GM18907 (cell line): ENCODE results near the gene QSOX2.
"Not testable (repeated sequence)": the region's sequence is repeated elsewhere in the genome, so short reads cannot be mapped to it uniquely, and the experiment has no call there.

ENCODE experiments used
- ATAC-seq: cut with Tn5 transposase; IDR thresholded peaks from one replicate; pipeline ENCODE4 v1.9.1; 2021; ENCODE audit warnings: mild to moderate bottlenecking, moderate library complexity; ENCODE audit not compliant: unreplicated experiment

The QSOX2 gene

DNA sequence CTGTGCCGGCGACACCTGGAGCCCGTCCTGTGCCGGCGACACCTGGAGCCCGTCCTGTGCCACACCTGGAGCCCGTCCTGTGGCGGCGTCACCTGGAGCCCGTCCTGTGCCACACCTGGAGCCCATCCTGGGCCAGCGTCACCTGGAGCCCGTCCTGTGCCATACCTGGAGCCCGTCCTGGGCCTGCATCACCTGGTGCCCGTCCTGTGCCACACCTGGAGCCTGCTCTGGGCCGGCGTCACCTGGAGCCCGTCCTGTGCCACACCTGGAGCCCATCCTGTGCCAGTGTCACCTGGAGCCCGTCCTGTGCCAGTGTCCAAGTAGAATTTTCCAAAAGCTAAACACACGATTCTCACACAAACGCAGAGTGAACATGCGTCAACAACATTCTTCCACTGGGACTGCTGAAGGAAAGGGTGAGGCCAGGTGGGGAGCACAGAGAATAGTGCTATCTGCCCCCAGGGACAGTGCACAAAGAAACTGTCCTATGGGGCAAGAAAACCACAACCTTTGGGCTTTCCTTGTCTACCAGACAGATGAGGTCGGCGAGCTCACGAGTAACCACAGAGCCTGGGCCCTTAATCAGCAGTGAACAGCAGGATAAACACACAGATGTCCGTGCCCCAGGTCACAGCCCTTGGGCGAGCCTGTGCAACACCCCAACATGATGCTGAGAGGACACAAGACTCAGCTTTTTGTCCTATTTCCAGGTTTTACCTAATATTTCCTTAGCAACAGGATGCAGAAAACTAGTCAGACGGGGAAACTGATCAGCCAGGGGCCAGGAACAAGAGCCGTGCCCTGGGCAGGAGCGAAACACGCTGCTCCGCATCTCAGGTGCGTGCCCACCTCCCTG, 7.9 kb downstream of the QSOX2 start:
- no peak for ATAC-seq

GRCh38 chr9:136236471-136237410, 8.9 kb downstream of the QSOX2 start:
- ATAC-seq = not testable (repeated sequence)

DNA sequence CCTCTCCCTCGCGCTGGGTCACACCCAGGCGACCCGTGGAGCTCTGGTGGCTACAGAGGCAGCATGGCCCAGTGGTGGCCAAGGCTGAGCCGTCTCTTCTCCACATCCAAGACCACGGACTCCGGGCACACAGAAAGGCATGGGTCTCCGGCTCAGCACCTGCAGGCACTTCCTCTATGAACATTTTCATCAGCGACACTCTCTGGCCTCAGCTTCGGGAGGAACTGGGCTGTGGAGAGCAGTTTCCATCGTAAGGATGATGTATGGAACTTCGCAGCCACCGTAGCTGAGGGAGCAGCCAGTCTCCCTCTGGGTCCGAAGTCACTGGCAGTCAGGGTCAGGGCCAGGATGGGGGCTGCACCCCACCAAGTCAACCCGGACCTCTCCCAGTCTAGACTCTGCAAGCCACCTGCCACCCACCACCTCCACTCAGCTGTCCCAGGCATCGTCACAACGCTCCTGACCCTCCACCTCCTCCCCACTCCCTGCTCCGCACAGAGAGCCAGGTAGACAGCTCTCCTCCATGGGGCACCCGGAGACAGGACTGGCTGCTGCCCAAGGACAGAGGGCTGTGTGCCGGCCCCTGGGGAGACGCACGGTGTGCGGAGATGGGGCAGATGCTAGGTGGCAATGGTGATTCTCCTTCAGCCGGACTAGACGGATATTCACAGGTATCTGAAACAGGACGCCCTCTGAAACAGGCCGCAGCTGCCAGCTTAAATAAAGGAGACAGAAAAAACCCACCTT, 9.7 kb downstream of the QSOX2 start:
- no peak for ATAC-seq

DNA sequence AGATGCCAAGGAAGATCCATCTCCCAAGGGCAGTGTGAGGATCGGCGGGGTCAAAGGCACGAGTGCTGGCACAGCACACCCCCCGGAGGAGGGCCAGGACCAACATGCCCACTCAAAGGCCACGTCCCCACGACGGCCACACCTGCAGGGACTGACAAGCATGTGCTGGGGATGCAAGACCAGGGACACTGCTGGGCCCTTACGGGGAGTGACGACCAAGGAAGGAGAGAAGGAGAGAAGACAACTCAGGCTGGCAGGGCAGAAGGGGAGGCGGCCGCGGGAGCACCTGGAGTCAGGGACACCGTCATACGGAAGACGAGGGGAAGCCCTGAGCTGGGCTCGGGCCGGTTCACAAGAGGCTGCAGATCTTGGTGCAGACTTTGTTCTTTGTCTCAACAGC, 10.4 kb downstream of the QSOX2 start:
- no peak for ATAC-seq

GRCh38 chr9:136234597-136234996, 11.0 kb downstream of the QSOX2 start:
- ATAC-seq = no peak

GRCh38 chr9:136233868-136234267, 11.7 kb downstream of the QSOX2 start:
- ATAC-seq = no peak

GRCh38 chr9:136233411-136233810, 12.2 kb downstream of the QSOX2 start:
- ATAC-seq = no peak

- no peak for ATAC-seq
Observed at GRCh38 chr9:136232969-136233368, 12.6 kb downstream of the QSOX2 start.

GRCh38 chr9:136231478-136232297, 13.9 kb downstream of the QSOX2 start:
- ATAC-seq = no peak

DNA sequence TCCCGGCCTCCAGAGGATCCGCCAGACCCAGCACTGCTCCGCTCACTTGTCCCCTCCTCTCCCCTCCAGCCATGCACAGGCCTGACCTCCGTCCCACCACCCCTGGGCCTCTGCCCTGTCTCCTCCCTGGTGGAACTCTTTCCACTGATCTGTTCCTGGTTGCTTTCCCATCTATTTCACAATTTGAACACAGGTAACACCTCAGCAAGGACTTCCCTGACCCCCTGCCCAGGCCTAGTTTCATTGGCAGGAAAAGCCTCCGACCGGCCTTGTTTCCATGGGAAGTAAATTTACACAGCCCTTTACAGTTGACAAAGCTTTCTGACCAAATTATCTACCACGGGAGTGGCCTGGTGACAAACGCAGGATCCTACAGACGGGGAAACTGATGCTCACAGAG, 14.8 kb downstream of the QSOX2 start:
- no peak for ATAC-seq

DNA sequence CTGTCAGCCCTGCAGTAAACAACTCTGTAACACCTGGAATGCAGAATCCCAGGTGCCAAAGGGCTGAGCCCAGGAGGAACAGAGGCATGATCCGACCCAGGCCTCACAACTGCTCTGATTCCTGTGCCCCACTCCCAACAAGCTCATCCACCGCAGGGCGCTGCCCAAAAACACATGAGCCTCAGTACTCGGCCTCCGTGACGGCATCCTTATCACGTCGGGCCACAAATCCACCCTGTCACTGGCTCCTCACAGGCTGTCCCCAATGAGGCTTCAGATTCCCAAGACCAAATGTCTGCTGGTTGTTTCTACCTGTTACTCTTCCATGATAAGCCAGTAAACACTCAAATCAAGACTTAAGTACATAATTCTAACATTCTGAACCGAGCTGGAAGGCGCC, 15.2 kb downstream of the QSOX2 start:
- no peak for ATAC-seq

GRCh38 chr9:136229096-136230065, 16.2 kb downstream of the QSOX2 start:
- no peak for ATAC-seq

DNA sequence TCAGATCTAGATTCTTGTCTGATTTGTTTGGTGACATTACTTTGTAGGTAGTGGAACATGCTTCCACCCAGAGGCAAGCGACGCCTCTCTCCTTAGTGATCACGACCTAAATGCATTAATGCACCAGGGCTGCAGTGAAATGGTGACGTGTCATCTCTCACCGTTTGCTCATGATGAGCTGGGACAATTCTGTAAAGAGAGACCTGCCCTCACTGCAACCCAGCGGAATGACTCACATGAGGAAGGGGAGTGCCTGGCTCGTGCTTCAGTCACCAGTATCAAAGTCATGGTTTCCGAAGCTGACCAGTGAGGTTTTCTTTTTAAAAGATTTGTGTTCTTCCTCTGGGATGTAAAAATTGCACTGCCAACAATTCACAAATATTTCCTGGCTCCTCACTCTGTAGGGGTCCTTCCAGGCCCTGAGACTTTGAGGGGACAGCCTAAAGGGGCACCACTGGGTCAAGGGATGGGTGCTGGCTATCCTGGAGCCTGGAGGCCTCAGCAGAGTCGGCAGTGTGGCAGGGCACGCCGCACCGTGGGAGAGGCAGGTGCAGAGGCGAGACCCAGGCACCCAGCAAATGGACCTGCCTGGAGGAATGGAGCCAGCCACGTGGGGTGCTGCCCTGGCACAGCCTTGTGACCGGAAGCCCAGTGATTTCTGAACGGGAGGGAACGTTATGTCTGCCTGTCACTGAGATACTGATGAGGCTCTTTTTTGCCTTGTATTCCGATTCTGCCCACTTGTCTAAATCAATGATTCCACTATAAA, 17.3 kb downstream of the QSOX2 start:
- ATAC-seq = no peak

DNA sequence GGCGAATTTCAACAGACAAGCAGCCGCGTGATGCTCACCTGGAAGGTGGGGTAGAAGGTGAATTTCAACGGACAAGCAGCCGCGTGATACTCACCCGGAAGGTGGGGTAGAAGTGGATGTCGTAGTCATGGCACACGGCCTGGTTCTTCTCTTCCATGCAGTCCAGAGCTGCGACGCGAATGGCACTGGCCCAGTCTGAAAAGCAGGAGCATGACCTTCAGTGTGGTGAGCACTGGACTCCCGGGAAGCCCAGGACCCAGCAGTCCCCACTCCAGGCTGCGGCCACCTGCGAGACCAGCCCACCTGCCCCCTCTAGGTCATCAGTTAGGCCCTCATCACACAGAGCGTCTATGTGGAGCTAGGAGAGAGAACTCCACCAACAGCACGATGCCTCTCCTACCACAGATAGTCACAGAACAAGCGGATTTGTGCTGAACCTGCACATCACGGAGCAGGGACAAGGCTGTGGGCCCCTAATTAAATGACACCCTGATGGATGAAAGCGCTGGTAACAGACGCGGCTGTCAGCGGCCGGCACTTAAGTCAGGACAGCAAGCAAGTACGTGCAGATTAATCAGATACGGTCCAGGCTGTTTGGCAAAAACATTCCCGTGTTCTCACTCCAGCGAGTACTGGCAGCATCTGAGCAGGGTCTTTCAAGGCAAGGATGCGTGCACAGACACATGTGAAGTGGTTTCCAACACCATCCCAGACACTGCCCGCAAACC, 18.8 kb downstream of the QSOX2 start:
- ATAC-seq = no peak

DNA sequence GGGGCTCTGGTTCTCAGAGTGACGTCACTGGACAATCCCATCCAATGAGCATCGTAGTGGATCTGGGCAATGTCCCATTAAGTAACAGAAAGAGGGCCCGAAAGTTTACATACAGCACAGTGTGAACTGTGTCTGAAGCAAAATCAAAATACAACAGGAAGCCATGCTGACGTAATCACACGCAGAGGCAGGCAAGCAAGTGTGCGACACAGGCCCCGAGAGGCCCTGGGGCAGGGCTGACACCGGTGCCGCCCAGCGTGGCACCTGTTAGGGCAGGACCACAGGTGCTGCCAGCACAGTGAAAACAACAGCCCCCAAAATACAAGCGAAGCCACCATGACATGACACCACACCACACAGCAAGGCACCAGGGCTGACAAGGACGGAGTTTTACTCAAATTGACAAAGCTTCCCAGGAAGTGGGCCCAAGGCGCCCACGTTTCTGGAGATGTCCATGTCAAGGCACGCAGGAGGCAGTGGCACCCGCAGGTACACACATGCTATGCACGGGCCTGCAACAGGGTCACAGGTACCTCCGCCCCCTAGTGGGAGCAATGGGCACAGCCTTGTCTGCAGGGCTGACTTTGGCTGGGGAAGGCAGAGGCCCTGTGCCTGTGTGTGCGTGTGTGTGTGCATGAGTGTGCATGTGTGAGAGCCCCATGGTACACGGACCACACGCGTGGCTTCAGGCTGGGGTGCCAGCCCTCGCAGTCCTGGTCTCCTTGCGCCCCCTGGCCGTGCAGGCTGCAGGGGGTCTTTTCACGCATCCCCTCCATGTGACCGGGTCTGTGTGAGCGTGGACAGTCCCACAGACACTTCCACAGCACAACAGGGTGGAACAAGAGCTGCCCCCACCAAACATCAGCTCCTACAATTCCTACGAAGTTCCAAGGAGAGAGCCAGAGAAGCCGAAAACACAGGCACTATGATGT, 19.6 kb downstream of the QSOX2 start:
- peak; percentile 56 for ATAC-seq

DNA sequence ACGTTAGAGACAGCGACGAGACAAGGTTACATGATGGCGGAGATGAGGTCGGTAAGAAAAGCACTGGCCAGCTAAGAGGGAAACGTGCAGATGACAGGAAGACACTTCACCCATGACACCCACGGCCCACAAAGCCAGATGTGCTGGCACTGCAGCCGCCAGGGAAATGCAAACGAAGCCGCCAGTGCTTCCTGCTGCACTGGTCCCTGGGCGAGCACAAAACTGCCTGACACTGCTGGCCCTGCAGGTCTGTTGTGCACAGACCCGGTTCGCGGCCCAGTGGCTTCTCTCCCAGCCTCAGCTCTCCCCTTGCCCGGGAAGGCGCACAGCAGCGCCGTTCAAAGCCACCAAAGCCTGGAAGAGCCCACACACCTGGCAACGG, 20.3 kb downstream of the QSOX2 start:
- ATAC-seq = peak; percentile 57
